CD4-positive, alpha-beta T cell treated with Interleukin-6 for 4 hours (primary cell): ENCODE measurements around the gene ATP8B2.

Experiments used
- DNase-seq: peaks from one replicate; pipeline ENCODE4 v3.0.0-alpha.2; 2020; ENCODE audit warnings: mixed read lengths

Gene ATP8B2

DNA sequence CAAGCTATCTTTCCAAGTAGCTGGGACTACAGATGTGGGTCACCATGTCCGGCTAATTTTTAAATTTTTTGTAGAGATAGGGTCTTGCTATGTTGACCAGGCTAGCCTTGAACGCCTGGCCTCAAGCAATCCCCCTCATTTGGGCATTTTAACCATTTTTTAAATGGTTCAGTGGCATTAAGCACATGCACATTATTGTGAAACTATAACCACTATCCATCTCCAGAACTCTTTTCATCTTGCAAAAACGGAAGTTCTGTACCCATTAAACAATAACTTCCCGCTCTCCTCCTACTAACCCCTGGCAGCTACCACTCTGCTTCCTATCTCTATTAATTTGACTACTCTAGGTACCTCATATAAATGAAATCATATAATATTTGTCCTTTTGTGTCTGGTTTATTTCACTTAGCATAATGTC is 75.1 kb downstream of the ATP8B2 start:
- DNase-seq: no peak
